Choroid plexus epithelial cell (primary cell): ENCODE data around the gene ARHGAP19.
"Not testable (repeated sequence)": the region's sequence is repeated elsewhere in the genome, so short reads cannot be mapped to it uniquely, and the experiment has no call there.

Experiments
- DNase-seq: peaks from one replicate; pipeline ENCODE4 v3.0.0-alpha.2; 2010; ENCODE audit warnings: low read depth
- H3K4me3 ChIP-seq: 2 replicates; pipeline ENCODE4 v1.5.1; 2011; ENCODE audit warnings: low read depth, mild to moderate bottlenecking, control low read depth, low read length, moderate library complexity
- TF ChIP-seq, protein P1 (sequence below): conservative IDR thresholded peaks from 2 replicates; pipeline ENCODE4 v1.5.1; 2011; ENCODE audit warnings: low read depth, mild to moderate bottlenecking, control low read depth, inconsistent platforms, low read length, moderate library complexity

Gene ARHGAP19

DNA sequence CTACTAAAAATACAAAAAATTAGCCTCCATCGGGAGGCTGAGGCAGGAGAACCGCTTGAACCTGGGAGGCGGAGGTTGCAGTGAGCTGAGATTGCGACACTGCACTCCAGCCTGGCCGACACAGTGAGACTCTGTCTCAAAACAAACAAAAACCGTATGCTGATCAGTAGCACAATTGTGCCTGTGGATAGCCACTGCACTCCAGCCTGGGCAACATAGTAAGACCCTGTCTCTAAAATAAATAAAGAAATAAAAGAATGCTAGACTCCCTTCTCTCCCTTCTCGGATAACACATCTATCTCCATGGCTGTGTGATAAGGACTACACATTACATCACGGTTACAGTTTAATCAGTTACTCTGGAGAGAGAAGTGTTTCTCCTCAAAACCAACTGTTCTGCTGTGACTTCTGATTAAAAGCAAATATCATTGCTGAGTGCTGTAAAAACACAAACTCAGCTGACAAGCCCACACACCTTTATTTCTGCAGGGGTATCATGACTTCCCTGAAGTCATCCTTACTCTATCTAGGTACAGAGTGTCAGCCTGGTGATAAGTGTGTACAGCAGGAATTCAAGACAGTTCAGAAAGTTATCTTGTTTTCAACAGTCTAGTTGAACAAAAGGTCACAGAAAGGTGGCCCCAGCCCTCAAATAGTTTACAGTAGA lies 5.3 kb upstream of the ARHGAP19 start:
- no peak overlapping the region for H3K4me3 ChIP-seq
- peak; percentile 53 for DNase-seq
- TF ChIP-seq, protein P1, sequence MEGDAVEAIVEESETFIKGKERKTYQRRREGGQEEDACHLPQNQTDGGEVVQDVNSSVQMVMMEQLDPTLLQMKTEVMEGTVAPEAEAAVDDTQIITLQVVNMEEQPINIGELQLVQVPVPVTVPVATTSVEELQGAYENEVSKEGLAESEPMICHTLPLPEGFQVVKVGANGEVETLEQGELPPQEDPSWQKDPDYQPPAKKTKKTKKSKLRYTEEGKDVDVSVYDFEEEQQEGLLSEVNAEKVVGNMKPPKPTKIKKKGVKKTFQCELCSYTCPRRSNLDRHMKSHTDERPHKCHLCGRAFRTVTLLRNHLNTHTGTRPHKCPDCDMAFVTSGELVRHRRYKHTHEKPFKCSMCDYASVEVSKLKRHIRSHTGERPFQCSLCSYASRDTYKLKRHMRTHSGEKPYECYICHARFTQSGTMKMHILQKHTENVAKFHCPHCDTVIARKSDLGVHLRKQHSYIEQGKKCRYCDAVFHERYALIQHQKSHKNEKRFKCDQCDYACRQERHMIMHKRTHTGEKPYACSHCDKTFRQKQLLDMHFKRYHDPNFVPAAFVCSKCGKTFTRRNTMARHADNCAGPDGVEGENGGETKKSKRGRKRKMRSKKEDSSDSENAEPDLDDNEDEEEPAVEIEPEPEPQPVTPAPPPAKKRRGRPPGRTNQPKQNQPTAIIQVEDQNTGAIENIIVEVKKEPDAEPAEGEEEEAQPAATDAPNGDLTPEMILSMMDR: no peak

DNA sequence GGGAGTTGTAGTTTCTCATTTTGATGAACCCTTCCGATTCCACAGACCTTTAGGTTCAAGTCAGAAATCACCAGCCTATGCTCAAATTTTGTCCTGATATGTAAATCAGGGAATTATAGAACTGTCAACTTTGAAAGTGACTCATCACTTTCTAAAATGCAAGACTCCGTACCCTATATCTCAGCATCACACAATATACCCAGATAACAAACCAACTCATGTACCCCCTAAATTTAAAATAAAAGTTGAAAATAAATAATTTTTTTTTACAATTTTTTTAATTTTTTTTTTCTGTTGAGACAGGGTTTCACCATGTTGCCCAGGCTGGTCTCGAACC lies 393 bp upstream of the ARHGAP19 start:
- no peak overlapping the region for H3K4me3 ChIP-seq
- TF ChIP-seq, protein P1: no peak
- no peak for DNase-seq

DNA sequence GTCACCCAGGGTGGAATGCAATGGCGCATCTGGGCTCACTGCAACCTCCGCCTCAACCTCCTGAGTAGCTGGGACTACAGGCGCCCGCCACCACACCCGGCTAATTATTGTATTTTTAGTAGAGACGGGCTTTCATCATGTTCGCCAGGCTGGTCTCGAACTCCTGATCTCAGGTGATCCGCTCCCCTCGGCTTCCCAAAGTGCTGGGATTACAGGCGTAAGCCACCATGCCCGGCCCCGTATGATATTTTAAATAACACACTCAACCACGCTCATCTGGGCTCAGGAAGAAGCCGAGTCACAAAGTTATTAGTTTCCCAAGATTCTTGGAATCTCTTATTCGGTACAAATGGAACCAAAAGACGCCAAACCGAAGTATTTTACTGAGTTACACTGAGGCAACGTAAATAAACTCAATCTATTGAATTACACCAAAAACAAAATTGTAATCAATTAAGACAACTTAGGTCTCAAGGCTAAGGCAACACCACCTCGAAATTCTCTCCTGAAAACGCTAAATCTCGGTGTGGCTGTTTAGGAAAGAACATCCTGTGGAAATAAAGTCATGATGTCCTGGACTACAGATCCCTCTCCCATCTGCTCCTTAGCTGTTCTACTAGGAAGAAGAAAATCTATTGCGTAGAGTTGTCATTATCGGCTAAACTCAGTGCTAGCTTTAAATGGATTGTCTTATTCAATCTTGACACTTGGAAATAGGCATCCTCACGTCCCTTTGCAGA lies 910 bp downstream of the ARHGAP19 start:
- peak overlapping the region; percentile 95 for H3K4me3 ChIP-seq
- TF ChIP-seq, protein P1: no peak
- no peak for DNase-seq

DNA sequence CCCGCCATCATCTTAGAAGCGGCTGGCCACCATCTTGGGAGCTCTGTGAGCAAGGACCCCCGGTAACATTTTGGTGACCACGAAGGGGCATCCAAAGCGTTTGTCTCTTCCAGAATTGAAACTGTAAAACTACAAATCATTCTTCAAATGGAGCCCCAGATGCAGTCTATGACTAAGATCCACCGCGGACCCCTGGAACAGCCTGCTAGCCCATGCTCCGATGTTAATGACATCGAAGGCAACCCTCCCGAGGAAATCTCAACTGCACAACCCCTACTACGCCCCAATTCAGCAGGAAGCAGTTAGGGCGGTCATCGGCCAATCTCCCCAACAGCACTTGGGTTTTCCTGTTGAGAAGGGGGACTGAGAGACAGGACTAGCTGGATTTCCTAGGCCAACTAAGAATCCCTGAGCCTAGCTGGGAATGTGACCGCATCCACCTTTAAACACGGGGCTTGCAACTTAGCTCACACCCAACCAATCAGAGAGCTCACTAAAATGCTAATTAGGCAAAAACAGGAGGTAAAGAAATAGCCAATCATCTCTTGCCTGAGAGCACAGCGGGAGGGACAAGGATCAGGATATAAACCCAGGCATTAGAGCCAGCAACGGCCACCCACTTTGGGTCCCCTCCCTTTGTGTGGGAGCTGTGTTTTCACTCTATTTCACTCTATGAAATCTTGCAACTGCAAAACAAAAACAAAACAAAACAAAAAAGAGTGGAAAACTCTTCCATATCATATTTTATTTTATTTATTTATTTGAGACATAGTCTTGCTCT lies 1.7 kb downstream of the ARHGAP19 start:
- H3K4me3 ChIP-seq, DNase-seq: not testable (repeated sequence)

DNA sequence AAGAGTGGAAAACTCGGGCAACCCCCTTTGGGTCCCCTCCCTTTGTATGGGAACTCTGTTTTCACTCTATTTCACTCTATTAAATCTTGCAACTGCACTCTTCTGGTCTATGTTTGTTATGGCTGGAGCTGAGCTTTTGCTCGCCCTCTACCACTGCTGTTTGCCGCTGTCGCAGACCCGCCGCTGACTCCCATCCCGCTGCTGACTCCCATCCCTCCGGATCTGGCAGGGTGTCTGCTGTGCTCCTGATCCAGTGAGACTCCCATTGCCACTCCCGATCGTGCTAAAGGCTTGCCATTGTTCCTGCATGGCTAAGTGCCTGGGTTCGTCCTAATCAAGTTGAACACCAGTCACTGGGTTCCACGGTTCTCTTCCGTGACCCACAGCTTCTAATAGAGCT lies 2.4 kb downstream of the ARHGAP19 start:
- not testable (repeated sequence) for DNase-seq, H3K4me3 ChIP-seq

DNA sequence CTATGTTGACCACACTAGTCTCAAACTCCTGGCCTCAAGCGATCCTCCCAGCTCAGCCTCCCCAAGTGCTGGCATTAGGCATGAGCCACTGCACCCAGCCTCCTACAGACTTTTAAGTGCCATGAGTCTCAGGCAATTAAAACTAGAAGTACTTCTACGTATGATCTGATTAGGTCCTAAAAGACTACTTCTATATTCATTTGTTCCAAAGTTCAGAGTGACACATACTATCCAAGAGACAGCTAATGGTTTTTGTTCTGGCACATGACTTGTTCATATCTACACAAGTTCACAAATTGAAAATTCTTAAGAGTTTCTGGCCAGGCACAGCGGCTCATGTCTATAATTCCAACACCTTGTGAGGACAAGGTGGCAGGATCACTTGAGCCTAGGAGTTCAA lies 11.7 kb downstream of the ARHGAP19 start:
- TF ChIP-seq, protein P1: no peak
- no peak for DNase-seq

DNA sequence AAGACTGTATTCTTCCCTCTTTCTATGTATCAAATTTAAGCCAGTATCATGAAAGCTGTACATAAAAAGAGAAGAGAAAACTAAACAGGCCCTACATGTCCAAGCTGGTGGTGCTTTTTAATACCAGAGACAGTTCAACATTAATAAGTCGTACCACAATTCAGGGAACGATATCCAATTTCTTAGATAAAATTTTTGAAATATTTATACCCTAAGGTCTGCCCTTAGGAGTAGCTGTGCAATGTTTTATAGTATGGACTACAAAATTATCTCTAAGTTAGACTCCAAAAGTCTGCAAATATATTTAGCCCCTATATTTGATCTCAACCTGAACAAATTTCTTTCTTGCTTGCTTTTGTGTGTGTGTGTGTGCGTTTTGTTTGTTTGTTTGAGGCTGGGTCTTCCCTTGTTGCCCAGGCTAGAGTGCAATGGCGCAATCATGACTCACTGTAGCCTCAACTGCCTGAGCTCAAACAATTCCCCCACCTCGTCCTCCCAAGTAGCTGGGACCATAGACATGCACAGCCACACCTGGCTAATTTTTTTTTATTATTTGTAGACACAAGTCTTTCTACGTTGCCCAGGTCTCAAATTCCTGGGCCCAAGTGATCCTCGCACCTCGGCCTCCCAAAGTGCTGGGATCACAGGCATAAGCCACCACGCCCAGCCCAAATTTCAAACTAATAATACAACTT lies 13.2 kb downstream of the ARHGAP19 start:
- TF ChIP-seq, protein P1: no peak
- H3K4me3 ChIP-seq: no peak overlapping the region
- DNase-seq: peak; percentile 53

More for the DNA sequence above, 11.7 kb downstream of the ARHGAP19 start:
- H3K4me3 ChIP-seq: no peak overlapping the region
